ENCODE measurements around the gene GNGT1.
"Not testable (repeated sequence)": the region's sequence is repeated elsewhere in the genome, so short reads cannot be mapped to it uniquely, and the experiment has no call there.

The GNGT1 gene

DNA sequence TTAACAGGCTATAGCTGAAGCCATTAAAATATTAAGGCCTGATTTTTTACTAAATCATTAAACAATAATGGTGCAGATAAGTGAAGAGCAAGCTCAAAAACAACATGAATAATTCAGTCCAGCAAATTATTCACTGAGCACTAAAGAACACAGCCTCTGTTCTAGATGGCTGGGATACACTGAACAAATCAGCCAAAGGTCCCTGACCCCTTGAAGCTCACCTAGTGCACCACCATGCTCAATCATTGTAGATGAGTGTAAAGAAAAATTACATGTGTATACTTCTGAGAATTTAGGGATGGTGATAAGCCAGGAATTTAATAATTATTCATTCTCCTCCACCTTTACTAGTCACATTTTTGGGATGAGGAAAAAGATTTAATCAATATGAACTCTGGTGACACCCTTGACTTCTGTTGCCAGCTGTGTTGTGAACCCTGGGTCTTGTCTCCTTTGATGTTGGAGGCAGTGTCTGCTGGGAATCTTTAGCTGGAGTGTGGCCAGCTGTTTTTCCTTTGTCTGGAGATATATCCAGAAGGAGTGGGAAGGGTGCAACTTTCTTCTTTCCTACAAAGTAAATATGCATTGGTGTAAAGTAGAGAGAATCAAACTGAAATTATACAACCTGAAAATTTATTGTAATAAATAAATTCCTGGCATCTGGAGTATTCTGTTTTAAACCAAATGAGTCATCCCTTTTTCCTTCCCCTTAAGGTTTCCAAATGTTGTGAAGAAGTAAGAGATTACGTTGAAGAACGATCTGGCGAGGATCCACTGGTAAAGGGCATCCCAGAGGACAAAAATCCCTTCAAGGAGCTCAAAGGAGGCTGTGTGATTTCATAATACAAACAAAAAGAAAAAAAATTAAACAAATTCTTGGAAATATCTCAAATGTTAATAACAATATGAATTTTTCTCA lies 4.0 kb downstream of the GNGT1 start:
- no peak for DNase-seq (ENCODE audit: low read depth)

DNA sequence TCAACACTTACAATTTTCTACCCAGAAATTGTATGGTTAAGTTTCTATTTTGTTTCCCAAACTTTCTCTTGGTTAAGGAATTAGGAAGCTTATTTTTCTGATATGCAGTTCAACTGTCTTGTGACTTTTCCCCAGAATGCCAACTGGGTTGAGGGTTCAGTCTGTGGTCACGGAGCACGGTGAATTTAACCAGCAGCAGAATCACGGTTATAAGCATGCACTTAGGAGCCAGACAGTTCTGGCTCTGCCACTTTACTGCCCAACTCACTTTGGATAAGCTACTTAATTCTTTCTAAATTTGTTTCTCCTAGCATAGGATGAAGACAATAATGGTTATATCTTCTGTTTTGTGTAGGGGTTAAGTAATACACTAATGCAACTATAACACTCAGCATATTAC lies 4.9 kb downstream of the GNGT1 start:
- not testable (repeated sequence) for DNase-seq (ENCODE audit: low read depth)

DNA sequence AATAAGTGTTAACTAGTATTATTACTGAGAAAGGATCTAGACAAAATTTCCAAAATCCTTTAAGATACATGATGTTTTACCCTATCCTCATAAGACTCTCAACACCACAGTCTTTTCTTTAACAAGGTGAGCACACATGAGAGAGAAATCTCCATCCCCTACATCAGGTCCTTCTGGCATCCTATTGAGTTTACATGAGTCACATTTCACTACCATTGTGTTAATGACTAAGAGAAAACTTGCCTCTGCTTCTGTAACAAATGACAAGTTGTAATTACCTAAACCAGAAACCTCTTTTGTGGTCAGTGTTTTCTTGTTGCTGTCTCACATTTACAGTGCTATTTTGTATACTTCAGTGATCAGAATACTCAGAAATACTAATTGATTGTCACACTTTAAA lies 5.3 kb downstream of the GNGT1 start:
- DNase-seq (ENCODE audit: low read depth), result not testable (repeated sequence)

DNA sequence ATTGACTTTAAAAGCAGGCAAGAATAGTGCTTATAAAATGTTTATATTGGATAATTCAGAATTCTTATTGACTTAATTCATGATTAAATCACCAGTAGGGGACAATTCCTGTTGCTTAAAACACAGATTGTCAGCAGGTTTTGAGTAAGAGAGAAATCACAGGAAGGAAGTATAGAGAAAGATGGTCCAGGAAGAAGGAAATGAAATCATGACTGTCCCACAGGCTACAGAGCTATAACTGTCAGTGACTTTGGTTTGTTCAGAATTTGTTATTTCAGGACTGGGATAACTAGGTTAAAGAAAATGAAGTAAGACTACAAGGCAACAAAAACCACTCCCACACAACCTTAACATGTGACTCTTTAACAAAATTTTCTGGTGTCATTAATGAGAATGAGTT lies 6.8 kb downstream of the GNGT1 start:
- no peak for DNase-seq (ENCODE audit: low read depth)

DNA sequence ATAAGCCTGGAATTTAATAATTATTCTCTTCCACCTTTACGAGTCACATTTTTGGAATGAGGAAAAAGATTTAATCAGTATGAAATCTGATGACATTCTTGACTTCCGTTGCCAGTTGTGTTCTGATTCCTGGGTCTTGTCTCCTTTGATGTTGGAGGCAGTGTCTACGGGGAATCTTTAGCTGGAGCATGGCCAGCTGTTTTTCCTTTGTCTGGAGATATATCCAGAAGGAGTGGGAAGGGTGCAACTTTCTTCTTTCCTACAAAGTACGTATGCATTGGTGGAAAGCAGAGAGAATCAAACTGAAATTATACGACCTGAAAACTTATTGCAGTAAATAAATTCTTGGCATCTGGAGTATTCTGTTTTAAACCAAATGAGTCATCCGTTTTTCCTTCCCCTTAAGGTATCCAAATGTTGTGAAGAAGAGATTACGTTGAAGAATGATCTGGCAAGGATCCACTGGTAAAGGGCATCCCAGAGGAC lies 8.3 kb downstream of the GNGT1 start:
- no peak for DNase-seq (ENCODE audit: low read depth)

DNA sequence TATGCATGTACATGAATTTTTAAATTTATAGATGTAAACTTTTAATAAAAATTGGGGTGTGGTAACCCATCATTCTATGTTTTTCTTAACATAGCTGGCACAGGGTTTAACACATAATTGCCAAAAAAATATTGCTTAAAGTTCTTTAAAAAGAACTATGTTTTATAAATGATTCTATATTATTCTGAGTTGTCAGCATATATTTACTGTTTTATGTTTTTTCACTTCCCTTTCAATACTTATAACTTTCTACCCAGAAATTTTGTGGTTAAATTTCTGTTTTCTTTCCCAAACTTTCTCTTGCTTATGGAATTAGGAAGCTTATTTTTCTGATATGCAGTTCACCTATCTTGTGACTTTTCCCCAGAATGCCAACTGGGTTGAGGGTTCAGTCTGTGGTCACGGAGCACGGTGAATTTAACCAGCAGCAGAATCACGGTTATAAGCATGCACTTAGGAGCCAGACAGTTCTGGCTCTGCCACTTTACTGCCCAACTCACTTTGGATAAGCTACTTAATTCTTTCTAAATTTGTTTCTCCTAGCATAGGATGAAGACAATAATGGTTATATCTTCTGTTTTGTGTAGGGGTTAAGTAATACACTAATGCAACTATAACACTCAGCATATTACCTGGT lies 9.0 kb downstream of the GNGT1 start:
- not testable (repeated sequence) for DNase-seq (ENCODE audit: low read depth)

DNA sequence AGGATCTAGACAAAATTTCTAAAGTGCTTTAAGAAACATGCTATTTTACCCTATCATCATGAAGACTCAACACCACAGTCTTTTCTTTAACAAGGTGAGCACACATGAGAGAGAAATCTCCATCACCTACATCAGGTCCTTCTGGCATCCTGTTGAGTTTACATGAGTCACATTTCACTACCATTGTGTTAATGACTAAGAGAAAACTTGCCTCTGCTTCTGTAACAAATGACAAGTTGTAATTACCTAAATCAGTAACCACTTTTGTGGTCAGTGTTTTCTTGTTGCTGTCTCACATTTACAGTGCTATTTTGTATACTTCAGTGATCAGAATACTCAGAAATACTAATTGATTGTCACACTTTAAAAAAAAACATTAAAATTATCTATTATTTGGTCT lies 9.5 kb downstream of the GNGT1 start:
- not testable (repeated sequence) for DNase-seq (ENCODE audit: low read depth)

DNA sequence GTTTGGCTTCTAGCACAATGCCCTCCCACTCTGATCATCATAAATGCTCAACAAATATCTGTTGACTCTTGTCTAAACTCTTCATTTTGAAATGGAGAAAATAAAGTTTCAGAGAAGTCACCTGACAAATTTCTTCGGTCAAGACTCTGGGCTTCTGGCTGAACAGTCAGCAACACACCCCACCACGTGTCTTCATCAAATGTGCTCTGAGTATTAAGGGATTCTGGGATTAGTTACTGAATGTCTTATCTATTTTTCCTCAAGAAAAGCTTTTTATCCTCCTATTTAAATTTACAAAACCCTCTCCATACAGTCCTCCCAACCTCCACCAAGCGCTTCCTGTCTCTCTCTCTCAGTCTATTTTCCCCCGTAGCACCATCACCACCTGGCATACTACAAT lies 9.9 kb downstream of the GNGT1 start:
- DNase-seq (ENCODE audit: low read depth), result not testable (repeated sequence)

DNA sequence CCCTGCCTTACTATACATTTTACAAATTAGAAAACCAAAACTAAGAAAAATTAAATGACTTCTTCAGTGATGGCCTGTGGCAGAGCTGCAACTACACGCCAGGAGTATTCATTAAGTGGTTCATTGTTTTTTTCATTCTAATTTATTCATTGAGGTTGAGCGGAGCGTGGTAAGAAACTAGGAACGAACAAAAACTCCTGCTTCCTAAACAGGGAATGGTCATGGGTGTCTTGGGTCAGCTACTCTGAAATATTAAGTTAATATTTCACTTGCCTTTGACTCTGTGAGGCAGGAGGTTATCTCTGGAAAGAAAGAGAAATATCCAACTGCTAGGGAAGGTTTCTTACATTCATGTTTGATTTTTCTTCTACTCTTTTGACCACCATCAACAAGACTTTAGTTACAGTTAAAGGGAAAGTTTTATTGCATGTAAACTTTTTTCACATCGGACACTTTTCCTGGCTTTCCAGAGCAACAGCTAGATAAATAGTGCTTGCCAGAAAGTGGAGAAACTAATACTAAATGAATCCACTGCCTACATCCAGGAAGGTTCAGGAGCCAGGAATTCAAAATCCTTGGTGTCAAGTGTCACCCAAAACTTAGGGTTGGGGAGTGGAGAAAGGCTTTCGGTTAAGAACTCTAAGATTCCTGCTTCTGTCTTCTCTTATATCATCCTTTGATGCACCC lies 14.3 kb downstream of the GNGT1 start:
- DNase-seq (ENCODE audit: low read depth), result no peak

DNA sequence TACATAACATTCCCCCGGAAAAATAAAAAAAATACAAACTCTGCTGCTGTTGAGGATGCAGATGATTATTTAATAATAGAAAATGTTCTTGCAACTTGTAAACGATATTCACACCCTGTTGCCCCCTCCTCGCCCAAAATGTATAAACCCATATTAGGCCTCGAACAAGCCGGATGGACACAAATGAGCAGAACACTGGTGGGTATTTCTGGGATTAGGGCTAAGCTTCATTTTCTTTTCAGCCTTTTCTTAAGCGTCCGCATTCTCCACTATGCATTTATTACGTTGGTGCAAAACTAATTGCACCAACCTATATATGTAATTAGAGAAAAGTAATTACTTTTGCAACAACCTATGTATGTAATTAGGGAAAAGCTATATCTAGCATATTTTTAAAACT lies 14.8 kb downstream of the GNGT1 start:
- DNase-seq (ENCODE audit: low read depth), result no peak

DNA sequence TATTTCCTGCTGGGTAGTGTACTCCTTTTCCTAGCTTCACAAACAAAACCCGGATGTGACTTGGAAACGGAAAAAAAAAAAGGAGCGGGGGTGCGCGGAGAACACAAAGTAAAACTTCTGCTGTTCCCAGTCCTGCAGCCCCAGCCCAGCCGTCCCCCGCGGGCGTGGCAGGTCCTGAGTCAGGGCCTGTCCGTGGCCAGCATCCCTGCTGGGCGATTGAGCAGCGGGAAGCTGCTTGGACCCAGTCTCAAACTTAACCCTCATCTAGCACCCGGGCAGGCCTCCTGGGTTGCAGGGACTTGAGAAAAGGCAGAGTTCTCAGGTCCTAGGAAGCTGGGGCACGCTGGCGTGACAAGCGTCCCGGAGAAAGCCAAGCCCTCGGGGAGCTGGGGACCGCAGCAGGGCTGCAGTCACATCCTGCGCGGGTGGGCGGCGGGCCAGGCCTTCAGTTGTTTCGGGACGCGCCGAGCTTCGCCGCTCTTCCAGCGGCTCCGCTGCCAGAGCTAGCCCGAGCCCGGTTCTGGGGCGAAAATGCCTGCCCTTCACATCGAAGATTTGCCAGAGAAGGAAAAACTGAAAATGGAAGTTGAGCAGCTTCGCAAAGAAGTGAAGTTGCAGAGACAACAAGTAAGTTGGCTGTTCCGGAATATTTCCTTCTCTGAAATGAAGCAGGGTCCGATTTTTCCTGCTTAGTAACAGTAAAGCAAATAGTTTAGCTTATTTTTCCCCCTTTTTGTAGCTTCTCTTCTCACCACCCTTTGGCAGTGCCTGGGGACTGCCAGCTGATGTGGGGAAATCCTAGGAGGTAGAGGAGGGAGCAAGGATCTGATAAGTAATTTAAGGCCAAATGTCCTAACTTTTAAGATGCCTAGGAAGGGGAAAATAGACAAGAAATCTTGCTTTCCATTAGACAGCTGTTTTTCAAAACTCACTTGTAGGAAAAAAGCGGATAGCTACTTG lies 15.5 kb downstream of the GNGT1 start, which contains the start of gene GNG11:
Gene GNG11, plus strand, starts transcription at position 129 of the 960 bp plus-strand sequence. Its CDS starts 403 bp downstream, at position 532.
- DNase-seq (ENCODE audit: low read depth), result peak; percentile 21

DNA sequence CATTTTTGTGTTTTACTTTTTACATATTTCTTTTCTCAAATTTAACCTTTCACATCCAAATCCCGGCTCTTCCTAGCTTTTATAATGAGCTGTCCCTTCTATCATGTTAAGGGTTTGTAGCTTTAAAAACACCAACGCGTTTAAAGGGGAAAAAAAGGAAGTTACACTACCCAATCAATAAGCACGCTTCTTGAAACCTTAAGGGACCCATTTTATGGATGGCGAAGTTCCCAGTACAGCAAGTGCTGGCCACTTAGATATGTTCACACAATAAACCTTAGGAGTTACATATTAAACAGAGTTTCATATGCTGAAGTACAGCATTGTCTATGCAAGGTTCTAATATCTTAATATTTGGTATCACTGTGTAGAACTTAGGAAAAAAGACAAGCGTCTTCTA lies 16.9 kb downstream of the GNGT1 start:
- no peak for DNase-seq (ENCODE audit: low read depth)

DNA sequence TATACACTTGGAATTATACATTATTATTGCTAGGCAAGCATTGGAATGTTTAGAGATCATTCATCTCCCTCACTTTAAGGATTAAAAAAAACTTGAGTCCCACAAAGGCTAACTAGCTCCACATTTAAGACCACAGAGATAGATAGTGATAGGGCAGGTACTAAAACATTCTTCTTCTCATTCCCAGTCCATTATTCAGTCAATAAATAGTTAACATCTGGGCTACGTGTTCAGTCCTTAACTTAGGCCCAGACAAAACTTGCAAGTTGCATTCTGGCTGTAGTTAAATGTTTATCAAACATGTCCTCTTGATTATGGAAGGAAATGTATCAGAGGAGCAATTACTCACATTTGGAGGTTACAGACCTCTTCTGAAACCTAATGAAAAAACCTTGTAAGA lies 17.6 kb downstream of the GNGT1 start:
- DNase-seq (ENCODE audit: low read depth), result no peak

DNA sequence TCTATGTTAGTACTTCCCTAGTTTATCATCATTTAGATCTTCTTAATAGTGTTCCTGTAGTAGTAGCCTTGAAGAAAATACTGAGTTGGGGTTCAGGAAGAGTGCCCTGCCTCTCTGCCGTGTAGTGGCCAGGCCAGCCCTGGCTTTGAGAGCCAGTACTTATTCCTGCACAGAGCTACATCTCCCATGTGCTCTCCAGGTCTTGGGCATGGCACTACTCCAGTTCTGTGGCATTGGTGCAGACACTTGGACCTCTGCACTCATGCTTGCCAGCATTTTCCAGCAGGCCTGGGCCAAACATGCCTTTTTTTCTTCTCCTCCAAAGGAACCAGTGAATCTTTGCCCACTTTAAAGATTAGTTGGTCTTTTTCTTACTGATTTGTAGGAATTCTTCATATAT lies 20.4 kb downstream of the GNGT1 start:
- no peak for DNase-seq (ENCODE audit: low read depth)

DNA sequence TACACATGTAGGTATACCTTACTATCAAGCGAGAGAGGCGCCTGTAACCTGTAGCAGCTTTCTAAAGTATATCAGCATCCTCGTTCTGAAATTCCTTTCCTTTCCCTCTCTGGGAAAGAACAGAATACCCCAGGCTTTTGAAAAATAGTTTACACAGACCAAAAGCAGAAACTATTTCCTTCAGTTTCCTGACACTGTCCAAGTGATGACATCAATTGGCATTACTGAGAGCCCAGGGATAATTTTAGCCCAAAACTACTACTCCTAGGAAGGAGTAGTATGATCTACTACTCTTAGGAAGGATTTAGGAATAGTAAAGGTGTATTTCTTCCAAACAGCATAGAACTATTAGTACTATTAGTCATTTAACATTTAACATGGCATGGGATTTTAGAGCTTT lies 21.2 kb downstream of the GNGT1 start:
- DNase-seq (ENCODE audit: low read depth), result no peak

DNA sequence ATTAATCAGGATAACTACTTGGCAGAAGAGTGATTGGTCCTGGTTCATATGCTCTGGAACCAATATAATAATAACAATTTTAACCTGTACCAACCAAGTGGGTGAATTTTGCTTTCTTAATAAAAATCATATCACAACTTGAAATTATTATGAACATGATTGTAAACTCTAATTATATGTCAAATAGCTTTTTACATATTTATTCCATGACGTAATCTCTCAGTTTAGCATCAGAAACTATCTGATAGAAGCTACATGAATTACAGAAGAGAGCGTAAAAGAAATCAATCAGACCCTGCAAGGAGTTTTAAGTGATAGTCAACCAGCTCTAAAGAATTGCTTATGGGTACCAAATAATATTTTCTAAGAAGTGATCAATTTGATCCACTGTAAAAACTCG lies 25.3 kb downstream of the GNGT1 start:
- no peak for DNase-seq (ENCODE audit: low read depth)

DNA sequence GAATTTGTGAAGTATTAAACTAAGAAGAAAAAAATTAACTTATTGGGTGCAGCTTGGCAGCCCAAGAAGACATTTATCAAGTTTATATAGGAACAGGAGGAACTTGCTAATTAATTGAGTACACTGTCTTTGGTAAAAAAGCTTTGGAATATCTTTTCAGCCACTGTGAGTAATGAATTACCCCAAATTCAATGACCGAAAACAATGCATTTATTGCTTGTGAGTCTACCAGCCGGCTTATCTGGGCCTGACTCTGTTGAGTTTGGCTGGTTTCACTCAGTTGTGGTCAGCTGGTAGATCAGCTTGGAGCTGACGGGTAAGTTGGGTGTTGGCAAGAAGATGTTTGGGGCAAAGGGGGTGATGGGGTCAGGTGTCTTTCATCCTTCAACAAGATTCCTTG lies 26.8 kb downstream of the GNGT1 start:
- no peak for DNase-seq (ENCODE audit: low read depth)

DNA sequence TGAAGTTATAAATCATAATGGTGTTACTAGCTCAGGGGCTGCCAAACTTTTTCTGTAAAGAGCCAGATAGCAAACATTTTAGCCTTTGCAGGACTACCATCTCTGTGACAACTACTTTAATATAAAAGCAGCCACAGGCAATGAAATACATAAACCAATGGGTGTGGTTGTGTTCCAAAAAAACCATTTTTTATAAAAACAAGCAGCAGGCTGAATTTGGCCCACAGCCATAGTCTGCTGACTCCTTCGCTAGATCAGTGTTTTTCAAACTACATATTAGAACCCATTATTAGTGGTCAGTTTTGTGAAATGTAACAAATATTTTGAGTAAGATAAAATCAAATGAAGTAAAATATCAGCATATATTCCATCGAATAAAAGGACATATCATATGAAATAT lies 28.7 kb downstream of the GNGT1 start:
- no peak for DNase-seq (ENCODE audit: low read depth)

DNA sequence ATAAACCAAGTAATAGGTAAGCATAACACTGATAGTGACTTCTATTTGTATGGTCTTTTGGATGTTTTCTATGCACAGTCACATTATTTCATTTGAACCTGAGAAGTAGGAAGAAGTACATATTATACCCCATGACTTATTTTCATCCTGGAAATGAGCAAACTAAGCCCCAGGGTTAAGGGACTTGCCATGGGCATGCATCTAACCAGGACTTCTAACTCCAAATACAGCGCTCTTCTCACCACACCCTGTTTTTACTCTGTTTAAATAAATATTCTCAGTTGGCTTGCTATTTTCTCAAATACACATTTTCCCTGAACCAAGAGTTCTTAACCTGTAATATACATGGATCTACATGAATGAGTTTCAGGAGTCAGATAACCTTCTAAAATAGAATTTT lies 31.5 kb downstream of the GNGT1 start:
- no peak for DNase-seq (ENCODE audit: low read depth)

DNA sequence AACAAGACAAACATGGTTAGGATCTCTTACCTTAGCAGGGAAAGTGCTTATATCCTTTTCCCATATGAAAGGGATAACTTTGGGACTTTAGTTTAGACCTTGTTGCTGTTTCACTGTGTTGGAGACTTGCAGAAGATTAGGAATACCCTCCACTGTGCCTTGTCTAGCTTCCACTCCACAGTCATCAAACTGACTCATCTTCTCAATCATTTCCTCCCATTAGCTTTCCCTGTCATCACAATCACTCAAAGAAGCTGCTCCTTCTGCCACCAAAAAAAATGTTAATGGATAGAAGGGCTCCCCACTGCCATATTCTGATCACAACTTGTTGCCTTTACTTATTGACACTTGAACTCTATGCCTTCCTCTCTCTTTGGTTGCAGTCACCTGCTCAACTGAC lies 31.9 kb downstream of the GNGT1 start:
- DNase-seq (ENCODE audit: low read depth), result no peak

DNA sequence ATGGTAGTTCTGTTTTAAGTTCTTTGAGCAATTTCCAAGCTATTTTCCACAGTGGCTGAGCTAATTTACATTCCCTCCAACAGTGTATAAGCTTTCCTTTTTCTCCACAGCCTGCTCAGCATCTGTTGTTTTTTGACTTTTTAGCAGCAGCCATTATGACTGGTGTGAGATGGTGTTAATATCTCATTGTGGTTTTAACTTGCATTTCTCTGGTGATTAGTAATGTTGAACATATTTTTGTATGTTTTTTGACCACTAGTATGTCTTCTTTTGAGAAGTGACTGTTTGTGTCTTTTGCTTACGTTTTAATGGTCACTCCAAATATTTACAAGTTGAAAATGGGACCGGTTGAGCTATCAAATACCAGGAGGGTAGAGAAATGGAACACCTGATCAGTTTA lies 35.6 kb downstream of the GNGT1 start:
- no peak for DNase-seq (ENCODE audit: low read depth)
